Natural killer cell treated with Interleukin-12 subunit alpha and Interleukin-12 subunit beta and Interleukin-15 and Interleukin-18, amount 100 ng/mL, for 72 hours (primary cell): ENCODE data around the gene RGS14. TPM values are rescaled to one million over a fixed set of nuclear protein-coding genes. Genes with fewer than 3 reads are reported as not detected.
A peak's percentile ranks its signal among the peaks of the same experiment; 100 is the strongest.

Experiments used
- ATAC-seq, 2 donors: fragments of 150-1000 bp; cut with Tn5 transposase in 1 of 2; sonication (Bioruptor Pico), chemical (Tn5 transposase) in 1 of 2; 2 replicates each; pipeline ENCODE4 v1.10.0; 2021
- DNase-seq: peaks from one replicate; pipeline ENCODE4 v3.0.0; 2022; ENCODE audit warnings: low spot score
- H3K27ac Mint-ChIP-seq, 2 donors: 1 replicate in 1 of 2; 2 replicates in 1 of 2; pipeline ENCODE4 v1.8.0; 2022; ENCODE audit warnings: mixed read lengths in 2 of 2, mild to moderate bottlenecking in 1 of 2, moderate library complexity in 1 of 2
- H3K27me3 Mint-ChIP-seq, 2 donors: 1 replicate in 1 of 2; 2 replicates in 1 of 2; pipeline ENCODE4 v1.8.0; 2022; ENCODE audit warnings: mixed read lengths in 2 of 2
- H3K36me3 Mint-ChIP-seq: one replicate; pipeline ENCODE4 v1.8.0; 2022; ENCODE audit warnings: mixed read lengths
- H3K4me1 Mint-ChIP-seq, 2 donors: 1 replicate in 1 of 2; 2 replicates in 1 of 2; pipeline ENCODE4 v1.8.0; 2022; ENCODE audit warnings: low read depth in 2 of 2, mixed read lengths in 2 of 2, mild to moderate bottlenecking in 1 of 2
- H3K4me3 Mint-ChIP-seq: one replicate; pipeline ENCODE4 v1.8.0; 2022; ENCODE audit warnings: mixed read lengths
- H3K9me3 Mint-ChIP-seq: 2 replicates; pipeline ENCODE4 v1.8.0; 2022; ENCODE audit warnings: mixed read lengths
- total RNA-seq, 2 donors: library from RNA; stranded (reverse); gene quantifications; one replicate each; pipeline ENCODE4 v1.2.3, GENCODE V29; 2022

RGS14 gene
- total RNA-seq, 2 donors from 2014 or later, result 26.5 to 45.4 TPM

GRCh38 chr5:177378884-177379883 is 21.5 kb downstream of the RGS14 start:
- H3K27me3 Mint-ChIP-seq, result peaks cover 0 to 2% of the 10 kb centered on the region in 2 donors
- no peaks in the 10 kb centered on the region for H3K9me3 Mint-ChIP-seq
- no peak overlapping the region for H3K4me3 Mint-ChIP-seq
- H3K4me1 Mint-ChIP-seq, result peaks cover 9 to 16% of the 10 kb centered on the region in 2 donors
- DNase-seq (no peak), ATAC-seq (peak in 1 of 2 donors; percentile 83)
- no peaks in the 10 kb centered on the region for H3K36me3 Mint-ChIP-seq
- H3K27ac Mint-ChIP-seq, result no peak overlapping the region

GRCh38 chr5:177380805-177381126 is 23.0 kb downstream of the RGS14 start:
- DNase-seq (no peak), ATAC-seq (no peak)
- no peaks in the 10 kb centered on the region for H3K36me3 Mint-ChIP-seq
- peaks cover 0 to 2% of the 10 kb centered on the region in 2 donors for H3K27me3 Mint-ChIP-seq
- H3K27ac Mint-ChIP-seq, result no peak overlapping the region
- H3K4me1 Mint-ChIP-seq, result peaks cover 15 to 22% of the 10 kb centered on the region in 2 donors
- H3K9me3 Mint-ChIP-seq, result no peaks in the 10 kb centered on the region
- H3K4me3 Mint-ChIP-seq, result no peak overlapping the region

- no peaks in the 10 kb centered on the region for H3K36me3 Mint-ChIP-seq
- no peak overlapping the region for H3K27ac Mint-ChIP-seq
- DNase-seq (no peak), ATAC-seq (no peak)
- H3K27me3 Mint-ChIP-seq, result peaks cover 0 to 2% of the 10 kb centered on the region in 2 donors
- H3K4me1 Mint-ChIP-seq, result peaks cover 15 to 22% of the 10 kb centered on the region in 2 donors
- no peak overlapping the region for H3K4me3 Mint-ChIP-seq
- no peaks in the 10 kb centered on the region for H3K9me3 Mint-ChIP-seq
These were observed 24.8 kb downstream of the RGS14 start for GRCh38 chr5:177382423-177383029.

- DNase-seq (no peak), ATAC-seq (no peak)
- no peak overlapping the region for H3K27ac Mint-ChIP-seq
- no peaks in the 10 kb centered on the region for H3K36me3 Mint-ChIP-seq
- H3K4me3 Mint-ChIP-seq, result no peak overlapping the region
- peaks cover 0 to 2% of the 10 kb centered on the region in 2 donors for H3K27me3 Mint-ChIP-seq
- H3K4me1 Mint-ChIP-seq, result peaks cover 15 to 24% of the 10 kb centered on the region in 2 donors
- H3K9me3 Mint-ChIP-seq, result no peaks in the 10 kb centered on the region
These were observed 25.5 kb downstream of the RGS14 start for GRCh38 chr5:177383181-177383580.

GRCh38 chr5:177384134-177384533 is 26.4 kb downstream of the RGS14 start, which contains the start of gene SLC34A1:
TSS of gene SLC34A1 (plus strand) at chr5:177384434. CDS start at chr5:177385742, 1,308 bp downstream.
- no peak for ATAC-seq
- H3K36me3 Mint-ChIP-seq, result no peaks in the 10 kb centered on the region
- peaks cover 0 to 2% of the 10 kb centered on the region in 2 donors for H3K27me3 Mint-ChIP-seq
- no peaks in the 10 kb centered on the region for H3K9me3 Mint-ChIP-seq
- H3K4me3 Mint-ChIP-seq, result peak within 1 kb of the TSS; percentile 26
- H3K4me1 Mint-ChIP-seq, result peaks cover 22 to 31% of the 10 kb centered on the region in 2 donors
- no peak for DNase-seq
- H3K27ac Mint-ChIP-seq, result peak within 1 kb of the TSS in 1 of 2 donors; percentile 62

- Mint-ChIP-seq H3K4me1 (peaks cover 32 to 34% of the 10 kb centered on the region in 2 donors), H3K27me3 (peaks cover 0 to 5% of the 10 kb centered on the region in 2 donors), H3K27ac (no peak overlapping the region), H3K9me3 (no peaks in the 10 kb centered on the region), H3K4me3 (peak overlapping the region; percentile 26), H3K36me3 (no peaks in the 10 kb centered on the region)
- DNase-seq, result no peak
- no peak for ATAC-seq
These were observed 28.0 kb downstream of the RGS14 start for GRCh38 chr5:177385720-177386119.

GRCh38 chr5:177386542-177386941 is 28.8 kb downstream of the RGS14 start:
- no peaks in the 10 kb centered on the region for H3K36me3 Mint-ChIP-seq
- peaks cover 0 to 5% of the 10 kb centered on the region in 2 donors for H3K27me3 Mint-ChIP-seq
- ATAC-seq (no peak), DNase-seq (no peak)
- H3K4me1 Mint-ChIP-seq, result peaks cover 36 to 41% of the 10 kb centered on the region in 2 donors
- no peak overlapping the region for H3K4me3 Mint-ChIP-seq
- H3K9me3 Mint-ChIP-seq, result no peaks in the 10 kb centered on the region
- no peak overlapping the region for H3K27ac Mint-ChIP-seq

- no peak for DNase-seq
- H3K36me3 Mint-ChIP-seq, result no peaks in the 10 kb centered on the region
- H3K9me3 Mint-ChIP-seq, result no peaks in the 10 kb centered on the region
- no peak overlapping the region for H3K27ac Mint-ChIP-seq
- ATAC-seq, result no peak
- H3K27me3 Mint-ChIP-seq, result peaks cover 0 to 5% of the 10 kb centered on the region in 2 donors
- peaks cover 36 to 41% of the 10 kb centered on the region in 2 donors for H3K4me1 Mint-ChIP-seq
- H3K4me3 Mint-ChIP-seq, result no peak overlapping the region
These were observed 29.7 kb downstream of the RGS14 start for GRCh38 chr5:177387405-177387804.

GRCh38 chr5:177388521-177389052 is 30.9 kb downstream of the RGS14 start:
- H3K9me3 Mint-ChIP-seq, result no peaks in the 10 kb centered on the region
- peaks cover 36 to 41% of the 10 kb centered on the region in 2 donors for H3K4me1 Mint-ChIP-seq
- no peaks in the 10 kb centered on the region for H3K36me3 Mint-ChIP-seq
- ATAC-seq, result no peak
- H3K27ac Mint-ChIP-seq, result peak overlapping the region; percentile 10 to 85
- peaks cover 0 to 5% of the 10 kb centered on the region in 2 donors for H3K27me3 Mint-ChIP-seq
- no peak for DNase-seq
- peak overlapping the region; percentile 80 for H3K4me3 Mint-ChIP-seq

GRCh38 chr5:177389241-177390169 is 31.8 kb downstream of the RGS14 start:
- Mint-ChIP-seq H3K4me3 (peak overlapping the region; percentile 80), H3K36me3 (no peaks in the 10 kb centered on the region), H3K4me1 (peaks cover 34 to 41% of the 10 kb centered on the region in 2 donors), H3K9me3 (no peaks in the 10 kb centered on the region), H3K27ac (peak overlapping the region; percentile 10 to 85), H3K27me3 (peaks cover 0 to 3% of the 10 kb centered on the region in 2 donors)
- peak; percentile 83 to 85 for ATAC-seq
- DNase-seq, result no peak

GRCh38 chr5:177390363-177391300 is 32.9 kb downstream of the RGS14 start:
- Mint-ChIP-seq H3K4me3 (peak overlapping the region; percentile 80), H3K4me1 (peaks cover 28 to 35% of the 10 kb centered on the region in 2 donors), H3K27ac (peak overlapping the region; percentile 80 to 85), H3K36me3 (no peaks in the 10 kb centered on the region), H3K9me3 (no peaks in the 10 kb centered on the region), H3K27me3 (peaks cover 0 to 3% of the 10 kb centered on the region in 2 donors)
- peak; percentile 88 for DNase-seq
- ATAC-seq, result peak; percentile 65 to 82

GRCh38 chr5:177392765-177393164 is 35.0 kb downstream of the RGS14 start:
- Mint-ChIP-seq H3K27me3 (peaks cover 0 to 3% of the 10 kb centered on the region in 2 donors), H3K27ac (peak overlapping the region in 1 of 2 donors; percentile 27), H3K4me3 (no peak overlapping the region), H3K9me3 (no peaks in the 10 kb centered on the region), H3K36me3 (no peaks in the 10 kb centered on the region), H3K4me1 (peaks cover 28 to 35% of the 10 kb centered on the region in 2 donors)
- DNase-seq, result no peak
- ATAC-seq, result no peak
